ENCODE measurements around the gene VSIG10.
"Not testable (repeated sequence)": the region's sequence is repeated elsewhere in the genome, so short reads cannot be mapped to it uniquely, and the experiment has no call there.

Gene VSIG10, protein sequence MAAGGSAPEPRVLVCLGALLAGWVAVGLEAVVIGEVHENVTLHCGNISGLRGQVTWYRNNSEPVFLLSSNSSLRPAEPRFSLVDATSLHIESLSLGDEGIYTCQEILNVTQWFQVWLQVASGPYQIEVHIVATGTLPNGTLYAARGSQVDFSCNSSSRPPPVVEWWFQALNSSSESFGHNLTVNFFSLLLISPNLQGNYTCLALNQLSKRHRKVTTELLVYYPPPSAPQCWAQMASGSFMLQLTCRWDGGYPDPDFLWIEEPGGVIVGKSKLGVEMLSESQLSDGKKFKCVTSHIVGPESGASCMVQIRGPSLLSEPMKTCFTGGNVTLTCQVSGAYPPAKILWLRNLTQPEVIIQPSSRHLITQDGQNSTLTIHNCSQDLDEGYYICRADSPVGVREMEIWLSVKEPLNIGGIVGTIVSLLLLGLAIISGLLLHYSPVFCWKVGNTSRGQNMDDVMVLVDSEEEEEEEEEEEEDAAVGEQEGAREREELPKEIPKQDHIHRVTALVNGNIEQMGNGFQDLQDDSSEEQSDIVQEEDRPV

DNA sequence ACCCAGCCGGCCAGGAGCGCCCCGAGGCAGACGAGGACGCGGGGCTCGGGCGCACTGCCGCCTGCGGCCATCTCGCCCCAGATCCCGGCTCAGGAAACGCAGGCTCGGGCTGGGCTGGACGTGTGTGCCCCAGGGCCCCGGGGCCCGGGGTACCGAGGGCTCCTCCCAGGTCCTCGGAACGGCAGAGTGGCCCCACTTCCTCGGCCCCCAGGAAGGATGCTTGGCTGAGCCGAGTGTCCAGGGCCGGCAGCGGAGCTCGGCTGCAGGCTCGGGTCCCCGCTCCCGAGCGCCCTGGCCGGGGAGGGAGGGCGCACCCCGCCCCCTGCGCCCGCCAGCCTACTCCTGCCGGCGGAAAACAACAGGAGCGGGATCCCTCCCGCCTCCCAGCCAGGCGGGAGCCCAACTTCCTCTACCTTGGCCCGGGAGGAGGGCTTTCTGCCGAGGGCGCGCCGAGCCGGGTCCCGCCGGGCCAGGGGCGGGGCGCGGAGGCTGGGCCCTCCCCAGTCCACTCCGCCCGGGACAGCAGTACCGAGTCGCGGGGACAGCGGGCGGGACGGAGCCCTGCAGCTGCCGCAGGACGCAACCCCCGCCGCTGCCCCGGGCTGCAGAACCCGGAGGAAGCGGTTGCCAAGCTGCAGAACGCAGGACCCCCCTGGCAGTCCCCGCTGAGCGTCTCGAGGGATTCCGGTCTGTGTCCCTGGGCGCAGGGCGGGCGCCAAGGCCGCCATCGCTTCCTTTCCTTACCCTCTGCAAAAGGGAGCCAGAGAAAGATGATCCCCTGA is at the start of gene VSIG10:
Gene VSIG10 (minus strand): TSS at position 411 of the 782 bp plus-strand sequence. CDS start 340 bp downstream, at position 71.
- DNase-seq (ENCODE audit: low spot score), result peak; percentile 74

GRCh38 chr12:118151755-118152154 is 47.9 kb upstream of the VSIG10 start:
- DNase-seq (ENCODE audit: low spot score), result no peak

GRCh38 chr12:118150625-118151024 is 46.8 kb upstream of the VSIG10 start:
- DNase-seq (ENCODE audit: low spot score), result no peak

DNA sequence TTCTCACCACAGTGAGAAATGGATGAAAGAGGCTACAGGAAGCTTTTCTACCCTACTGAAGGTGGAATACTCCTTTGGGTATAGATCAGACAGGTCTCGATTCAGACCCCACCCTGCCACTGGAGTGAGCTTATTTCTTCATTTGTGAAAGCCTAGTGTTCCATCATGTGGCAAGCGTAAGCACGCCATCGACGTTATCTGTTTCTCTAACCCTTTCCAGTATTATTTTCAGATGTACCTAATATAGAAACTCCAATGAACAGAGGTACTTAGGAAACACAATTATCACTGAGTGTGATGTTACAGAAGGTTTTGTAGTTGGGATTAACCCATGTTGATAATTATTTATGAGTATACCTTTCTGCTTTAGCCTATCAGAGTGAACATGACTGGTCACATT is 44.5 kb upstream of the VSIG10 start:
- DNase-seq (ENCODE audit: low spot score), result no peak

GRCh38 chr12:118145798-118146156 is 42.0 kb upstream of the VSIG10 start:
- DNase-seq (ENCODE audit: low spot score), result no peak

DNA sequence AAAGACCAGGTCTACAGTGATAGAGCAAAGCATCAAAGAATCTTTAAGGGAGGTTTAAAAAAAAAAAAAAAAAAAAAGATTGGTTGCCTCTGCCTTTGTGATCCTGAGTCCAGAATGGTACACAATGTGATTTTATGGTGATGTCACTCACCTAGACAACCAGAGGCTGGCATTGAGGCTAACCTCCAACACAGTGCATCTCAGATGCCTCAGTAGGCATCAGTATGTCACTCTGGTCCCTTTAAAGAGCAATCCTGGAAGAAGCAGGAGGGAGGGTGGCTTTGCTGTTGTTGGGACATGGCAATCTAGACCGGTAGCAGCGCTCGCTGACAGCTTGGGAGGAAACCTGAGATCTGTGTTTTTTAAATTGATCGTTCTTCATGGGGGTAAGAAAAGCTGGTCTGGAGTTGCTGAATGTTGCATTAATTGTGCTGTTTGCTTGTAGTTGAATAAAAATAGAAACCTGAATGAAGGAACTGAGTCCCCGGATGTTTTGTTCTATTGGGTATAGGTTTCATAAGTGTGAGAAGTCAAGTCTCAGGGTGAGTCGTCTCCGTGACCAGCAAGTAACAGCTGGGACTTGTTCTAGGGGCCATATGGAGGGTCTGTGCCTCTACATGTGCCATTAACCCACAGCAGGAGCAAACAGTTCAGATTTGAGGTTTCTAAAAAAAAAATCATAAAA is 41.4 kb upstream of the VSIG10 start:
- DNase-seq (ENCODE audit: low spot score), result no peak

GRCh38 chr12:118144499-118144898 is 40.7 kb upstream of the VSIG10 start:
- DNase-seq (ENCODE audit: low spot score), result no peak

GRCh38 chr12:118140825-118141224 is 37.0 kb upstream of the VSIG10 start:
- no peak for DNase-seq (ENCODE audit: low spot score)

DNA sequence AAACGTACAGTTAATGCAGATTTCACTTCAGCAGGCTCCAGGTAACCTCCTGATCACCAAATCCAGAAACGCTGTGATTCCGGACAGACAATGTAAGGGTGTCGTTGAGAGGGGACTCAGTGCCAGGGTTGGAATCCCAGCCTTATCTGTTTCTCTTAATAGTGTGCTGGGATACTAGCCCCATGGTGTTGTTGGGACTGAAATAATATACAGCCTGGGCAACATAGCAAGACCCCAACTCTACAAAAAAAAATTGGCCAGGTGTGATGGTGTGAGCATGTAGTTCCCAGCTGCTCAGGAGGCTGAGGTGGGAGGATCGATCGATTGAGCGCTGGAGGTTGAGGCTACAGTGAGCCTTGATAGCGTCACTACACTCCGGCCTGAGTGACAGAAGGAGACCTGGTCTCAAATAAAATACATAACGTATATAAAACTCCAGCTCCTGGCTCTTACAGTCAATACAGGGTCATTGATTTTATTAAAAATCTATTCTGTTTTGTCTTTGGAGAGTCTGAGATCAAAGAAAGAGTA is 33.4 kb upstream of the VSIG10 start:
- no peak for DNase-seq (ENCODE audit: low spot score)

DNA sequence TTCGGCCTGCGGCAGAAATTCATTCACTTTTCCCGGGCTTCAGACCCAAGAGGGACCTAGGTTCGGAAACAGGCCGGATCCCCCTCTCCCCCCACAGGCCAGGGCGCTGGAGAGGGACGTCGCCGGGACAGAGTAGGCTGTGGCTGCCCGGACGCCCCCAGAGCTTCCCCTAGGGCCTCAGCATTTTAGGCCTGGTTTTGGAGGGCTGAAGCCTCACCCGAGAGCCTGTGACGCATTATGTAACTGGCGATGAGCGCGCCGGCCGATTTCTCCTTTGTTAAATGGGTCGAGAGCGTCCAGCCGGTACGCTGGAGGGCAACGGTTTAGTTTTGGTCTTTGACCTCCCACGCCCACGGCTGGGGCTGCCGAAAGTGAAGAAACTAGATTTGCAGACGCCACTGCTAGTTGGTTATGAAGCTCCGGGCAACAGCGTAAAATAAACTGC is 32.8 kb upstream of the VSIG10 start:
- no peak for DNase-seq (ENCODE audit: low spot score)

DNA sequence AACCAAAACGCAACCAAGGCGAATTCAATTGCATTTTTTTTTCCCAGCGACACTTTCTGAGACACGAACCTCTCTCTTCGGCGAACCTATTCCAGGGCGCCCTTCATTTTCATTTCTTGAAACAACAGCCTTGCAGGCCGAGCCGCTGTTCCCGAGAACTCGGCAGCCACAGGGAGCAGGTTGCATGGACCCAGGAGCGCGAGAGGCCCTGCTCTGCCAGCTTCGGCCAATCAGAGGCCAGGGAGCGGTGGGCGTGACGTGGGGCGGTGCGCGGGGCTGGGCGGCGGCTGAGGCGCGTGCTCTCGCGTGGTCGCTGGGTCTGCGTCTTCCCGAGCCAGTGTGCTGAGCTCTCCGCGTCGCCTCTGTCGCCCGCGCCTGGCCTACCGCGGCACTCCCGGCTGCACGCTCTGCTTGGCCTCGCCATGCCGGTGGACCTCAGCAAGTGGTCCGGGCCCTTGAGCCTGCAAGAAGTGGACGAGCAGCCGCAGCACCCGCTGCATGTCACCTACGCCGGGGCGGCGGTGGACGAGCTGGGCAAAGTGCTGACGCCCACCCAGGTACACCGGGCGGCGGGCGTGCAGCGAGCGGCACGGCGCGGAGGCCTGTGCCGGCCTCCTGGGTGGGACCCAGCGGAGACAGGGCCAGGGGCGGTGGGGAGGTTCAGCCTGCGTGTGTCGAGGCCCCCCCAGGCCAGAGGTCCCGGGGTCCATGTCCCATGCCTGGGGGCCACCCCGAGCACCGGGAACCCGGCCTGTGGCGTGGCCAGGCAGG is 32.2 kb upstream of the VSIG10 start, which contains the start of gene PEBP1:
Gene PEBP1 (plus strand): TSS at position 337 of the 771 bp plus-strand sequence. CDS start 86 bp downstream, at position 423.
- DNase-seq (ENCODE audit: low spot score), result peak; percentile 96

GRCh38 chr12:118129436-118129835 is 25.6 kb upstream of the VSIG10 start:
- DNase-seq (ENCODE audit: low spot score), result not testable (repeated sequence)

GRCh38 chr12:118127867-118128266 is 24.1 kb upstream of the VSIG10 start:
- DNase-seq (ENCODE audit: low spot score), result no peak

- DNase-seq (ENCODE audit: low spot score), result no peak
Observed at GRCh38 chr12:118126119-118126757, 22.4 kb upstream of the VSIG10 start.

- DNase-seq (ENCODE audit: low spot score), result no peak
Observed at GRCh38 chr12:118125743-118126118, 21.9 kb upstream of the VSIG10 start.

GRCh38 chr12:118124333-118124874 is 20.6 kb upstream of the VSIG10 start:
- DNase-seq (ENCODE audit: low spot score), result no peak

GRCh38 chr12:118122264-118122663 is 18.5 kb upstream of the VSIG10 start:
- no peak for DNase-seq (ENCODE audit: low spot score)

- DNase-seq (ENCODE audit: low spot score), result peak; percentile 81
Observed at GRCh38 chr12:118120579-118121363, 17.0 kb upstream of the VSIG10 start.

DNA sequence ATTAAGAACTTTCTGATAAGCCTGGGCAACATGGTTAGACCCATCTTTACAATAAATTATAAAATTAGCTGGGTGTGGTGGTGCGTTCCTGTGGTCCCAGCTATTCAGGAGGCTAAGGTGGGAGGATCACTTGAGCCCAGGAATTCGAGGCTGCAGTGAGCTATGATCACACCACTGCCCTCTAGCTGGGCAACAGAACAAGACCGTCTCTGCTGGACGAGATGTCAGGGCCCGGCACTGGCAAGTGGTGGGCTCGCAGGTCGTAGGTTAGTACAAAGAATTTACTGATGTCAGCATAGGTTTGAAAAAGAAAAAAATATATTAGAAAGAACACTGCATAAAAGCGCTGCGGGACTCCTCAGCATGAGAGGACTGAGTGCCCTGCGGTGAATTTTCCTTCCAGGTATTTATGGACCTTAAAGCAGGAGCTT is 15.7 kb upstream of the VSIG10 start:
- no peak for DNase-seq (ENCODE audit: low spot score)

Data from left forelimb (tissue), 1 donor.